ENCODE data around the gene TNFSF12.

DNA sequence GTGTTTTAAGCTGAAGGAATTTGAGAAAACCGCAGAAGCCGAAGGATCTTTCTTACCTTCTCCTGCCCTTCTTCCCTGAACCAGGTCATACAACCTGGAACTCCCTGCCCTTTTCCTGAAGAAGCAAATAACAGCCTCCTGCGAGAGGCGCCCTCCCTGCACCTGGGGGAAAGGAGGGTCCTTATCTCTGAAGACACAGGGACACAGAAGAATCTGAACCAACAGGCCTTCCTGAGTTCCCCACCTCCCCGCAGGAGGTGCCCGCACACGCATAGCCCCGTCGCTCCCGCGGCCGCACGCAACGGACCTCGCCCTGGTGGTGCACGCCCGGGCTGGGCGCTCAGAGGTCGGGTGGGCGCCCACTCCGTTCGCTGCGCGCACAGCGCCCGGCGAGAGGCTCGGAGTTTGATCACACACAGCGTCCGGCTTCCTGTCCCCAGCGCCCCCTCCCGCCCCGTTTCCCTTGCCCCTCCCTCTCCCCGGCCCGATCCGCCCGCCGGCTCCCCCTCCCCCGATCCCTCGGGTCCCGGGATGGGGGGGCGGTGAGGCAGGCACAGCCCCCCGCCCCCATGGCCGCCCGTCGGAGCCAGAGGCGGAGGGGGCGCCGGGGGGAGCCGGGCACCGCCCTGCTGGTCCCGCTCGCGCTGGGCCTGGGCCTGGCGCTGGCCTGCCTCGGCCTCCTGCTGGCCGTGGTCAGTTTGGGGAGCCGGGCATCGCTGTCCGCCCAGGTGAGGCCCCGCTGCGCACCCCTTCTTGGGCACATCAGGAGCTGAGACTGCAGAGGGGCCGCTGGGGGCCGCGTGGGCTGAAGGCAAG is at the start of gene TNFSF12:
- TF ChIP-seq GATA2 (IDR thresholded peaks at IDR 0.05; ENCODE audit: low read depth, low read length) (no peak), GATA3 (IDR thresholded peaks at IDR 0.05; ENCODE audit: low read depth, low read length) (no peak)

Measured in SH-SY5Y (cell line).